Left lung (tissue), 10 donors: ENCODE measurements around the gene ACAP2. TPM values are rescaled to one million over a fixed set of nuclear protein-coding genes. Genes with fewer than 3 reads are reported as not detected.

ENCODE experiments used
- ATAC-seq: fragments of 200-7000 bp; cut with Tn5 transposase; one replicate; pipeline ENCODE4 v1.9.1; 2020; ENCODE audit warnings: moderate library complexity
- DNase-seq, 4 donors: peaks; one replicate each; pipeline ENCODE4 v3.0.0-alpha.2; 2013 to 2020
- H3K27ac ChIP-seq, 2 donors: fragments of 200-600 bp; sonication (generic) in 1 of 2; one replicate each; pipeline versions ENCODE4 v1.5.0 to v1.8.0; 2020 to 2021
- H3K27me3 ChIP-seq, 2 donors: fragments of 200-600 bp; sonication (generic) in 1 of 2; one replicate each; pipeline versions ENCODE4 v1.5.0 to v1.8.0; 2020 to 2021
- H3K36me3 ChIP-seq, 2 donors: fragments of 200-600 bp; sonication (generic) in 1 of 2; one replicate each; pipeline versions ENCODE4 v1.5.0 to v1.8.0; 2020 to 2021
- H3K4me1 ChIP-seq, 2 donors: fragments of 200-600 bp; one replicate each; pipeline ENCODE4 v1.8.0; 2021
- H3K4me3 ChIP-seq, 2 donors: fragments of 200-600 bp; sonication (generic) in 1 of 2; one replicate each; pipeline versions ENCODE4 v1.5.0 to v1.8.0; 2020 to 2021; ENCODE audit warnings: mild to moderate bottlenecking in 1 of 2
- H3K9me3 ChIP-seq, 2 donors: fragments of 200-600 bp; sonication (generic) in 1 of 2; one replicate each; pipeline versions ENCODE4 v1.5.0 to v1.8.0; 2020 to 2021
- CTCF ChIP-seq, 2 donors: fragments of 200-600 bp; sonication (generic) in 1 of 2; IDR thresholded peaks; one replicate each; pipeline versions ENCODE4 v1.5.0 to v1.8.0; 2021; ENCODE audit warnings: antibody characterized with exemption in 2 of 2
- intact Hi-C, 2 donors: fragments of 100-400 bp; cut with DNase I; formaldehyde crosslinking; loops; one replicate each; pipeline versions ENCODE4 v1.11.2 to v1.14.2; 2022
- polyA plus RNA-seq, 6 donors: library from polyadenylated mRNA; unstranded; fragments of 120-200 nt; gene quantifications; one replicate each; pipeline ENCODE4 v1.2.1, GENCODE V29; 2013; ENCODE audit not compliant: insufficient read length in 6 of 6
- total RNA-seq, 2 donors: library from RNA; stranded (reverse); fragmentation: NEBNext Ultra II Directional; extraction: Animal tissue kit (Norgen Biotek cat#: 25700); gene quantifications; one replicate each; pipeline ENCODE4 v1.2.1, GENCODE V29; 2021
- donor health status: DM: no; HTN: yes; CAD: no.
- donor health status: DM: no; HTN: no; CAD: no.

Gene ACAP2
- total and polyA plus RNA-seq, 8 donors, result 44.7 to 78.7 (median 51.2) TPM

- H3K4me3 ChIP-seq, result peak overlapping the region in 1 of 2 donors; percentile 98
- DNase-seq (no peak), ATAC-seq (no peak)
- no peak for TF ChIP-seq CTCF (IDR thresholded peaks at IDR 0.05)
- H3K36me3 ChIP-seq, result no peaks in the 10 kb centered on the region
- H3K9me3 ChIP-seq, result no peaks in the 10 kb centered on the region
- H3K27ac ChIP-seq, result peak overlapping the region in 1 of 2 donors; percentile 100
- intact Hi-C loops, result no loop called here
- H3K27me3 ChIP-seq, result no peaks in the 10 kb centered on the region
- H3K4me1 ChIP-seq, result peaks cover 12 to 48% of the 10 kb centered on the region in 2 donors
Observed at GRCh38 chr3:195440379-195440778, 2.4 kb downstream of the ACAP2 start.

- DNase-seq, result no peak
- intact Hi-C loops, result no loop called here
- Histone ChIP-seq H3K9me3 (no peaks in the 10 kb centered on the region), H3K36me3 (no peaks in the 10 kb centered on the region), H3K4me3 (no peak overlapping the region), H3K27ac (no peak overlapping the region), H3K4me1 (peaks cover 8 to 39% of the 10 kb centered on the region in 2 donors), H3K27me3 (no peaks in the 10 kb centered on the region)
- ATAC-seq, result no peak
- no peak for TF ChIP-seq CTCF (IDR thresholded peaks at IDR 0.05)
Observed at GRCh38 chr3:195438371-195438770, 4.4 kb downstream of the ACAP2 start.

GRCh38 chr3:195425849-195426248 lies 17.0 kb downstream of the ACAP2 start:
- Histone ChIP-seq H3K4me1 (peaks cover 0 to 9% of the 10 kb centered on the region in 2 donors), H3K27ac (no peak overlapping the region), H3K9me3 (no peaks in the 10 kb centered on the region), H3K36me3 (no peaks in the 10 kb centered on the region), H3K4me3 (no peak overlapping the region), H3K27me3 (no peaks in the 10 kb centered on the region)
- DNase-seq, result no peak
- ATAC-seq, result no peak
- intact Hi-C loops, result no loop called here
- no peak for TF ChIP-seq CTCF (IDR thresholded peaks at IDR 0.05)

GRCh38 chr3:195423818-195424217 lies 19.0 kb downstream of the ACAP2 start:
- no peak overlapping the region for H3K4me3 ChIP-seq
- no peaks in the 10 kb centered on the region for H3K27me3 ChIP-seq
- H3K27ac ChIP-seq, result no peak overlapping the region
- peaks cover 0 to 23% of the 10 kb centered on the region in 2 donors for H3K4me1 ChIP-seq
- H3K36me3 ChIP-seq, result no peaks in the 10 kb centered on the region
- no peaks in the 10 kb centered on the region for H3K9me3 ChIP-seq
- intact Hi-C loops, result no loop called here
- no peak for DNase-seq
- TF ChIP-seq CTCF (IDR thresholded peaks at IDR 0.05), result no peak
- no peak for ATAC-seq

GRCh38 chr3:195421400-195421799 lies 21.4 kb downstream of the ACAP2 start:
- Histone ChIP-seq H3K36me3 (no peaks in the 10 kb centered on the region), H3K4me1 (peaks cover 0 to 23% of the 10 kb centered on the region in 2 donors), H3K27ac (no peak overlapping the region), H3K9me3 (no peaks in the 10 kb centered on the region), H3K27me3 (no peaks in the 10 kb centered on the region), H3K4me3 (no peak overlapping the region)
- ATAC-seq (no peak), DNase-seq (no peak)
- intact Hi-C loops, result no loop called here
- no peak for TF ChIP-seq CTCF (IDR thresholded peaks at IDR 0.05)
